B cell (primary cell): ENCODE measurements around the gene DNAL1. TPM values are rescaled to one million over a fixed set of nuclear protein-coding genes. Genes with fewer than 3 reads are reported as not detected.

Source experiments
- ATAC-seq: fragments of 200-7000 bp; cut with Tn5 transposase; one replicate; pipeline ENCODE4 v1.10.0; 2021; ENCODE audit warnings: low read depth, mild to moderate bottlenecking, moderate number of reproducible peaks, moderate library complexity
- CTCF ChIA-PET: fragments of 350-600 bp; sonication (Branson Sonifier 250); formaldehyde crosslinking; loops from one replicate; lab custom pipeline; 2021; ENCODE audit warnings: antibody characterized with exemption, inconsistent platforms; lab: Charles Lee
- POLR2A ChIA-PET: fragments of 350-600 bp; sonication (Branson Sonifier 250); formaldehyde crosslinking; loops from one replicate; lab custom pipeline; 2021; ENCODE audit warnings: antibody characterized with exemption; lab: Charles Lee
- DNase-seq: peaks from one replicate; pipeline ENCODE4 v3.0.0; 2013
- H2AFZ ChIP-seq: 2 replicates; pipeline ENCODE4 v1.6.1; 2012; ENCODE audit warnings: mild to moderate bottlenecking, low read depth, low read length; ENCODE audit not compliant: insufficient read depth, poor library complexity, severe bottlenecking
- H3K27ac ChIP-seq, 2 donors: 1 replicate in 1 of 2; 2 replicates in 1 of 2; pipeline ENCODE4 v1.5.1; 2012 to 2013; ENCODE audit warnings: low read length in 2 of 2, mild to moderate bottlenecking in 2 of 2, moderate library complexity in 1 of 2
- H3K27me3 ChIP-seq, 4 experiments: fragments of 200-600 bp in 1 of 4; sonication (generic) in 1 of 4; replicated peaks in 1 of 4; 1 replicate in 2 of 4; 2 replicates in 2 of 4; pipeline versions ENCODE4 v1.6.1 to v1.7.0; 2013 to 2016; ENCODE audit warnings: low read length in 3 of 4, mild to moderate bottlenecking in 2 of 4, mixed read lengths in 1 of 4, moderate library complexity in 1 of 4; ENCODE audit not compliant: insufficient read depth in 4 of 4, control insufficient read depth in 3 of 4; ENCODE audit errors: control extremely low read depth in 1 of 4
- H3K36me3 ChIP-seq, 2 experiments: replicated peaks in 1 of 2; 1 replicate in 1 of 2; 2 replicates in 1 of 2; pipeline versions ENCODE4 v1.6.1 to v1.7.1; 2013; ENCODE audit warnings: low read length in 1 of 2; ENCODE audit not compliant: insufficient read depth in 2 of 2, control insufficient read depth in 1 of 2; ENCODE audit errors: control extremely low read depth in 1 of 2, extremely low read depth in 1 of 2
- H3K4me1 ChIP-seq, 2 donors: fragments of 200-600 bp in 1 of 2; sonication (generic) in 1 of 2; 1 replicate in 1 of 2; 2 replicates in 1 of 2; pipeline versions ENCODE4 v1.5.1 to v1.6.1; 2013 to 2017; ENCODE audit warnings: low read length in 2 of 2; ENCODE audit not compliant: control insufficient read depth in 2 of 2, insufficient read depth in 2 of 2
- H3K4me2 ChIP-seq: replicated peaks from 2 replicates; pipeline ENCODE3; 2012; ENCODE audit warnings: mild to moderate bottlenecking, low read depth, low read length; ENCODE audit not compliant: poor library complexity, severe bottlenecking
- H3K4me3 ChIP-seq, 5 experiments: fragments of 200-600 bp in 1 of 5; sonication (generic) in 1 of 5; 1 replicate in 3 of 5; 2 replicates in 2 of 5; pipeline versions ENCODE4 v1.5.1 to v1.7.0; 2011 to 2016; ENCODE audit warnings: low read length in 4 of 5, mild to moderate bottlenecking in 4 of 5, low read depth in 2 of 5, control low read depth in 1 of 5, moderate library complexity in 1 of 5; ENCODE audit not compliant: insufficient read depth in 1 of 5; ENCODE audit errors: control extremely low read depth in 1 of 5, extremely low read depth in 1 of 5
- H3K79me2 ChIP-seq: fragments of 200-600 bp; sonication (generic); one replicate; pipeline ENCODE4 v1.6.0; 2016; ENCODE audit warnings: low read length; ENCODE audit not compliant: control insufficient read depth, insufficient read depth
- H3K9ac ChIP-seq: fragments of 200-600 bp; sonication (generic); 2 replicates; pipeline ENCODE4 v1.6.1; 2017; ENCODE audit warnings: mild to moderate bottlenecking, low read length, moderate library complexity
- H3K9me3 ChIP-seq, 3 donors: one replicate each; pipeline versions ENCODE4 v1.6.1 to v1.7.1; 2013; ENCODE audit warnings: low read length in 2 of 3; ENCODE audit not compliant: control insufficient read depth in 2 of 3, insufficient read depth in 1 of 3; ENCODE audit errors: control extremely low read depth in 1 of 3
- H4K20me1 ChIP-seq: 2 replicates; pipeline ENCODE4 v1.6.0; 2012; ENCODE audit warnings: mild to moderate bottlenecking, low read length; ENCODE audit not compliant: insufficient read depth, control insufficient read depth, poor library complexity, severe bottlenecking
- H3K27ac Mint-ChIP-seq: one replicate; pipeline ENCODE4 v1.8.0; 2021; ENCODE audit warnings: mixed read lengths
- H3K27me3 Mint-ChIP-seq: one replicate; pipeline ENCODE4 v1.8.0; 2021; ENCODE audit warnings: mixed read lengths
- H3K4me1 Mint-ChIP-seq: one replicate; pipeline ENCODE4 v1.8.0; 2021; ENCODE audit warnings: mixed read lengths
- H3K4me3 Mint-ChIP-seq: one replicate; pipeline ENCODE4 v1.8.0; 2021; ENCODE audit warnings: mixed read lengths
- H3K9me3 Mint-ChIP-seq: one replicate; pipeline ENCODE4 v1.8.0; 2022; ENCODE audit warnings: mixed read lengths; ENCODE audit not compliant: insufficient read depth
- CTCF ChIP-seq: fragments of 200-600 bp; IDR thresholded peaks from one replicate; pipeline ENCODE4 v1.8.0; 2022; ENCODE audit warnings: antibody characterized with exemption, mild to moderate bottlenecking
- EZH2 ChIP-seq: IDR thresholded peaks from 2 replicates; pipeline ENCODE4 v1.6.1; 2012; ENCODE audit warnings: borderline replicate concordance, low read depth, mild to moderate bottlenecking, moderate library complexity, low read length; ENCODE audit not compliant: insufficient read depth, poor library complexity, severe bottlenecking
- WGBS: methylation state at CpG from one replicate; pipeline ENCODE4 v1.1.5; 2013; ENCODE audit warnings: missing lambda C conversion rate; ENCODE audit not compliant: insufficient coverage; 5-methylcytosine and 5-hydroxymethylcytosine counted together
- intact Hi-C: fragments of 100-400 bp; cut with micrococcal nuclease; formaldehyde crosslinking; loops from one replicate; pipeline ENCODE4 v1.10.0; 2022
- polyA plus RNA-seq: library from polyadenylated mRNA; depleted of rRNA; stranded (reverse); fragments of >200 nt; gene quantifications from 2 replicates; pipeline ENCODE4 v1.2.3, GENCODE V29; 2012
- total RNA-seq, 2 donors: library from RNA; stranded (reverse); fragments of 120-200 nt in 1 of 2; gene quantifications; 1 replicate in 1 of 2; 2 replicates in 1 of 2; pipeline versions ENCODE4 v1.2.3 to v1.2.4, GENCODE V29; 2013 to 2022

DNAL1 gene
- total and polyA plus RNA-seq, 2 donors (not counting 1 experiment from before 2014, with no cell fraction given): 2.0 to 10.7 TPM

- DNase-seq: no peak
- ATAC-seq: no peak
- Histone ChIP-seq H3K27ac (no peak overlapping the region), H3K79me2 (peaks cover 22% of the 10 kb centered on the region), H3K4me3 (peak overlapping the region in 4 of 5 experiments; percentile 54 to 85 (median 78)), H4K20me1 (no peaks in the 10 kb centered on the region), H3K27me3 (no peaks in the 10 kb centered on the region), H3K9me3 (no peaks in the 10 kb centered on the region), H3K9ac (peak overlapping the region; percentile 84), H3K36me3 (peaks cover 0 to 13% of the 10 kb centered on the region in 2 experiments), H3K4me1 (peaks cover 17 to 22% of the 10 kb centered on the region in 2 donors), H2AFZ (peak overlapping the region; percentile 73), H3K4me2 (peak overlapping the region; percentile 87)
- intact Hi-C loops: loop anchor here (2.0 to 5.0 kb wide), 2 partner anchors 40 to 67 kb away; partner anchors contain the start of gene DNAL1
- TF ChIP-seq EZH2 (no peak), CTCF (no peak)
- peaks cover 21% of the 10 kb centered on the region for H3K4me1 Mint-ChIP-seq
- ChIA-PET POLR2A (interaction anchor here (0.6 kb wide), 1 partner anchor 8 kb away, joined by 3 read pairs; no protein-coding TSS in a partner anchor), CTCF (interaction anchor here (0.8 to 2.0 kb wide), 3 partner anchors 17 to 116 kb away, joined by 3 to 9 read pairs (median 4); no protein-coding TSS in a partner anchor)
- H3K4me3 Mint-ChIP-seq: peak overlapping the region; percentile 92
- H3K27me3 Mint-ChIP-seq: no peaks in the 10 kb centered on the region
- peak overlapping the region; percentile 98 for H3K27ac Mint-ChIP-seq
- no peaks in the 10 kb centered on the region for H3K9me3 Mint-ChIP-seq
- 37% methylated on average over 9 of the region's 11 CpGs for WGBS
These were observed 67.3 kb downstream of the DNAL1 start for GRCh38 chr14:73712071-73712506.

- no peaks in the 10 kb centered on the region for H3K9me3 Mint-ChIP-seq
- Histone ChIP-seq H4K20me1 (peaks cover under 1% of the 10 kb centered on the region), H3K9me3 (no peaks in the 10 kb centered on the region), H3K4me3 (peak overlapping the region; percentile 54 to 85 (median 77)), H3K27me3 (no peaks in the 10 kb centered on the region), H3K4me2 (peak overlapping the region; percentile 87), H3K36me3 (peaks cover 0 to 18% of the 10 kb centered on the region in 2 experiments), H3K27ac (no peak overlapping the region), H3K4me1 (peaks cover 17 to 22% of the 10 kb centered on the region in 2 donors), H3K79me2 (peaks cover 22% of the 10 kb centered on the region), H3K9ac (peak overlapping the region; percentile 84), H2AFZ (peak overlapping the region; percentile 73)
- peaks cover 21% of the 10 kb centered on the region for H3K4me1 Mint-ChIP-seq
- peak overlapping the region; percentile 92 for H3K4me3 Mint-ChIP-seq
- H3K27me3 Mint-ChIP-seq: no peaks in the 10 kb centered on the region
- intact Hi-C loops: loop anchor here (1.0 to 5.0 kb wide), 3 partner anchors 40 to 174 kb away; partner anchors contain the start of genes DNAL1 and ZNF410
- no peak for TF ChIP-seq CTCF
- TF ChIP-seq EZH2: no peak
- CTCF ChIA-PET: interaction anchor here (0.6 to 2.0 kb wide), 7 partner anchors 10 to 143 kb away, joined by 3 to 9 read pairs (median 4); no protein-coding TSS in a partner anchor
- ATAC-seq (no peak), DNase-seq (peak; percentile 46)
- peak overlapping the region; percentile 98 for H3K27ac Mint-ChIP-seq
- POLR2A ChIA-PET: interaction anchor here (0.7 to 1.6 kb wide), 3 partner anchors 48 to 75 kb away, joined by 3 to 6 read pairs (median 5); a partner anchor contains a TSS
- WGBS: 8% methylated on average over 13 of the region's 20 CpGs
These were observed 67.9 kb downstream of the DNAL1 start for GRCh38 chr14:73712540-73713180.
